ENCODE results near the gene RXRG. TPM values are rescaled to one million over a fixed set of nuclear protein-coding genes. Genes with fewer than 3 reads are reported as not detected.

RXRG gene
- total and polyA plus RNA-seq, 9 donors = 42.1 to 59.3 (median 53.0) TPM

DNA sequence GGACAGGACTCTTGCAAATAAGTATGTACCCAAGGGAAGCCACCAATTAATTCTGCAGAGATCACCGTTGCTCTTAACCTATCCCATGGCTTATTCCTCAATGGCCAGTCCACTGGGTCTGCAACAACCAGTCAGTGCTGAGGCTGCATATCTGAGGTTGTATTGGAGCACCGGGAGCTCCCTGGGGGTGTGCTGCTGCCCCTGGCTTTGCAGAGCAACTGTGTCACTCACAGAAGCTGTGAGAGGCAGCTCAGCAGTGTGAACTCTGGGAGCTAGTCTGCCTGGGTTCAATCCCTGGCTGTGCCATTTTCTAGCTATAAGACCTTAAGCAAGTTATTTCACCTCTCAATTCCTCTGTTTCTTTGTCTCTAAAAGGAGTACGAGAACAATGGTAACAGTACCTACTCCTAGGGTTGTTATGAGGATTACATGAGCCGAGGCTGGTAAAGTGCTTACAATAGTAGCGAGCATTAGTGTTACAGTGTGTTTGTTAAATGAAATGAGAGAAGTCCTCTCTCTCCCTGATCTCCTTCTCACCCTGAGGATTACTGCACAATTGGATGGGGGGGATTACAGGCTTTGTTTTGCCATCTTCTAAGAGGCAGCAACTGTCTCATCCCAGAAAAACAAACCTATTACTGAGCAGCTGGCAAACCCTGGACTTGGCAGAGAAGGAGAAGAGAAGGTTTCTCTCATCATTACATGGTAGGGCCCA lies 3.6 kb downstream of the RXRG start:
- Histone ChIP-seq H3K27me3 (ENCODE audit: control insufficient read depth, insufficient read depth, low read length) (peaks cover 2% of the 10 kb centered on the region), H3K36me3 (ENCODE audit: control insufficient read depth, insufficient read depth, low read length) (no peaks in the 10 kb centered on the region), H3K4me3 (ENCODE audit: low read length) (no peak overlapping the region), H3K4me1 (ENCODE audit: control insufficient read depth, insufficient read depth, low read length) (peaks cover 48% of the 10 kb centered on the region), H3K27ac (ENCODE audit: low read length) (no peak overlapping the region), H3K9me3 (replicated peaks; ENCODE audit: control insufficient read depth, low read depth, low read length) (no peaks in the 10 kb centered on the region)
- WGBS (ENCODE audit: insufficient coverage) = 75% methylated on average over 1 of the region's 5 CpGs
- no peak for DNase-seq

GRCh38 chr1:165439330-165439729 lies 5.6 kb downstream of the RXRG start:
- no peaks in the 10 kb centered on the region for H3K9me3 ChIP-seq (replicated peaks; ENCODE audit: control insufficient read depth, low read depth, low read length)
- peaks cover 35% of the 10 kb centered on the region for H3K4me1 ChIP-seq (ENCODE audit: control insufficient read depth, insufficient read depth, low read length)
- WGBS (ENCODE audit: insufficient coverage) = 23% methylated on average over 5 of the region's 6 CpGs
- H3K27me3 ChIP-seq (ENCODE audit: control insufficient read depth, insufficient read depth, low read length) = no peaks in the 10 kb centered on the region
- peak; percentile 63 for DNase-seq
- no peak overlapping the region for H3K4me3 ChIP-seq (ENCODE audit: low read length)
- peak overlapping the region; percentile 15 for H3K27ac ChIP-seq (ENCODE audit: low read length)
- H3K36me3 ChIP-seq (ENCODE audit: control insufficient read depth, insufficient read depth, low read length) = no peaks in the 10 kb centered on the region

- Histone ChIP-seq H3K27ac (ENCODE audit: low read length) (no peak overlapping the region), H3K36me3 (ENCODE audit: control insufficient read depth, insufficient read depth, low read length) (no peaks in the 10 kb centered on the region), H3K27me3 (ENCODE audit: control insufficient read depth, insufficient read depth, low read length) (no peaks in the 10 kb centered on the region), H3K4me1 (ENCODE audit: control insufficient read depth, insufficient read depth, low read length) (peaks cover 20% of the 10 kb centered on the region), H3K9me3 (replicated peaks; ENCODE audit: control insufficient read depth, low read depth, low read length) (no peaks in the 10 kb centered on the region), H3K4me3 (ENCODE audit: low read length) (no peak overlapping the region)
- 77% methylated on average over 2 of the region's 2 CpGs for WGBS (ENCODE audit: insufficient coverage)
- DNase-seq = no peak
Measured at GRCh38 chr1:165436994-165437393, 7.9 kb downstream of the RXRG start.

DNA sequence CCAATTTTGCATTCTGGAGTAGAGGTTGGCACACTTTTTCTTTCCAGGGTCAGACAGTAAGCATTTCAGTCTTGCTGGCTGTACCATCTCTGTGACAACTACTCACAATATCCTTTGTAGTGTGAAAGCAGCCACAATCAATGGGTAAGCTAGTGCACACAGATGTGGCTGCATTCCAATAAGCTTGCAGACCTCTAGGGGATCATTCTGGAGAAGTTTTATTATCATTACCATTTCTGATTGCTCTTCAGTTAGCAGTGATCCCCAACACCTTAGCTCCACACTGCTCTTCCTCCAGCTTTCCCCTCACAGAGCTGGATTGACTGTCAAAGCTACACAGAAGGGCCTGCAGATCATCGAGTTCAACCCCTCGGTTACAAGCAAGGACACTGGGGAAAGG lies 9.1 kb downstream of the RXRG start:
- Histone ChIP-seq H3K4me1 (ENCODE audit: control insufficient read depth, insufficient read depth, low read length) (peaks cover 11% of the 10 kb centered on the region), H3K27me3 (ENCODE audit: control insufficient read depth, insufficient read depth, low read length) (no peaks in the 10 kb centered on the region), H3K36me3 (ENCODE audit: control insufficient read depth, insufficient read depth, low read length) (no peaks in the 10 kb centered on the region), H3K4me3 (ENCODE audit: low read length) (no peak overlapping the region), H3K27ac (ENCODE audit: low read length) (no peak overlapping the region), H3K9me3 (replicated peaks; ENCODE audit: control insufficient read depth, low read depth, low read length) (no peaks in the 10 kb centered on the region)
- 100% methylated on average over 1 of the region's 2 CpGs for WGBS (ENCODE audit: insufficient coverage)
- DNase-seq = no peak

DNA sequence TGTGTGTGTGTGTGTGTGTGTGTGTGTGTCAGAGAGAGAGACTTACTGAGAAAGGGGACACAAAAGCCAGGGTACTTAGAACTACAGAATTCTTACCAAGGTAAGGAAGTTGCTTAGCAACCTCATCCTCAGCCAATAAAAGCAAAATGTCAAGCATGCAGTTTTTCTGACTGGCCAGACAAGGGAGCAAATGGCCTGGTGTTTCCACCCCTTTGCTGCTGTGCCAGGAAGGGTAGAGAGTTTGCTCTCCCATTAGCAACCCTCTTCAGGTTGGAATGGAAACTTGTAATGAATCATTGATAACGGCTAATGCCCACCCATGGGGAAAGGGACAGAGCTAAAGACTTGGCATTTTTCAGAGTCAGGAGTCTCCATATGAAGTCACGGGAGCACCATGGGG lies 10.6 kb downstream of the RXRG start:
- DNase-seq = no peak
- Histone ChIP-seq H3K9me3 (replicated peaks; ENCODE audit: control insufficient read depth, low read depth, low read length) (no peaks in the 10 kb centered on the region), H3K27ac (ENCODE audit: low read length) (no peak overlapping the region), H3K27me3 (ENCODE audit: control insufficient read depth, insufficient read depth, low read length) (no peaks in the 10 kb centered on the region), H3K4me1 (ENCODE audit: control insufficient read depth, insufficient read depth, low read length) (peaks cover 4% of the 10 kb centered on the region), H3K4me3 (ENCODE audit: low read length) (no peak overlapping the region), H3K36me3 (ENCODE audit: control insufficient read depth, insufficient read depth, low read length) (no peaks in the 10 kb centered on the region)
- WGBS (ENCODE audit: insufficient coverage) = 60% methylated on average over 2 of the region's 2 CpGs

DNA sequence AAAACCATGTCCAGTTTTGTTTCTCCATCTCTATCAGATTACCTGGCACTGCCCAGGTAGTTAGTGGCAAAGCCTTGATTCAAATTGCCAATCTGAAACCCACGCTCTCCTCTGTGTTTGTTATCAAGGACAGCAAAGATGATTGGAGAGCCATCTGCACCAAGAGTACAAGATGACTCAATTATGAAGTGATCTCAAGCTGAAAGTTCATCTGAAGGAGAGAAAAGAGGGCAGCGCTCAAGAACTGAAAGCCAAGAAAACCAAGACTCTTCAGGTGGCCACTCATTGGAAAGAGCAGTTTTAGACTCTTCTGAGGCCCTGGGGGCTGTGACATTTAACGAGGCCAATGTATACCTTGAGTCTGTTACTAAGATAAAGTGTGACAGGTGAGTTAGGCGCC lies 13.8 kb downstream of the RXRG start:
- H3K27me3 ChIP-seq (ENCODE audit: control insufficient read depth, insufficient read depth, low read length) = no peaks in the 10 kb centered on the region
- peaks cover 2% of the 10 kb centered on the region for H3K4me1 ChIP-seq (ENCODE audit: control insufficient read depth, insufficient read depth, low read length)
- peaks cover 19% of the 10 kb centered on the region for H3K36me3 ChIP-seq (ENCODE audit: control insufficient read depth, insufficient read depth, low read length)
- no peak overlapping the region for H3K4me3 ChIP-seq (ENCODE audit: low read length)
- no peaks in the 10 kb centered on the region for H3K9me3 ChIP-seq (replicated peaks; ENCODE audit: control insufficient read depth, low read depth, low read length)
- 96% methylated on average over 2 of the region's 4 CpGs for WGBS (ENCODE audit: insufficient coverage)
- DNase-seq = no peak
- H3K27ac ChIP-seq (ENCODE audit: low read length) = no peak overlapping the region

DNA sequence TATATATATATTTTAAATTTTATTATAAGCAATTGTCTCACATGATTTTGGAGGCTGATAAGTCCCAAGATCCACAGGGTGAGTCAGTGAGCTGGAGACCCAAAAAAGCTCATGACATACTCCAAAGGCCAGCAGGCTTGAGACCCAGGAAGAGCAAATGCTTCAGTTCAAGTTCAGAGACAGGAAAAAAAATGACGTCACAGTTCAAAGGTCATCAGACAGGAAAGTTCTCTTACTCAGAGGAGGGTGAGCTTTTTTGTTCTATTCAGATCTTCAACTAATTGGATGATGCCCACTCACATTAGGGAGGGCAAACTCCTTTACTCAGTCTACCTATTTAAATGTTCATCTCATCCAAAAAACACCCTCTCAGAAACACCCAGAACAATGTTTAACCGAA lies 18.2 kb downstream of the RXRG start:
- Histone ChIP-seq H3K27ac (ENCODE audit: low read length) (no peak overlapping the region), H3K9me3 (replicated peaks; ENCODE audit: control insufficient read depth, low read depth, low read length) (no peaks in the 10 kb centered on the region), H3K27me3 (ENCODE audit: control insufficient read depth, insufficient read depth, low read length) (no peaks in the 10 kb centered on the region), H3K4me1 (ENCODE audit: control insufficient read depth, insufficient read depth, low read length) (peaks cover 31% of the 10 kb centered on the region), H3K4me3 (ENCODE audit: low read length) (no peak overlapping the region), H3K36me3 (ENCODE audit: control insufficient read depth, insufficient read depth, low read length) (peaks cover 27% of the 10 kb centered on the region)
- WGBS (ENCODE audit: insufficient coverage) = no CpG with 5 or more reads among the region's 2 CpGs
- no peak for DNase-seq

GRCh38 chr1:165425621-165426020 lies 19.3 kb downstream of the RXRG start:
- no peak for DNase-seq
- Histone ChIP-seq H3K4me1 (ENCODE audit: control insufficient read depth, insufficient read depth, low read length) (peaks cover 31% of the 10 kb centered on the region), H3K4me3 (ENCODE audit: low read length) (no peak overlapping the region), H3K36me3 (ENCODE audit: control insufficient read depth, insufficient read depth, low read length) (peaks cover 27% of the 10 kb centered on the region), H3K9me3 (replicated peaks; ENCODE audit: control insufficient read depth, low read depth, low read length) (no peaks in the 10 kb centered on the region), H3K27me3 (ENCODE audit: control insufficient read depth, insufficient read depth, low read length) (no peaks in the 10 kb centered on the region), H3K27ac (ENCODE audit: low read length) (no peak overlapping the region)
- WGBS (ENCODE audit: insufficient coverage) = no CpG with 5 or more reads among the region's 2 CpGs

DNA sequence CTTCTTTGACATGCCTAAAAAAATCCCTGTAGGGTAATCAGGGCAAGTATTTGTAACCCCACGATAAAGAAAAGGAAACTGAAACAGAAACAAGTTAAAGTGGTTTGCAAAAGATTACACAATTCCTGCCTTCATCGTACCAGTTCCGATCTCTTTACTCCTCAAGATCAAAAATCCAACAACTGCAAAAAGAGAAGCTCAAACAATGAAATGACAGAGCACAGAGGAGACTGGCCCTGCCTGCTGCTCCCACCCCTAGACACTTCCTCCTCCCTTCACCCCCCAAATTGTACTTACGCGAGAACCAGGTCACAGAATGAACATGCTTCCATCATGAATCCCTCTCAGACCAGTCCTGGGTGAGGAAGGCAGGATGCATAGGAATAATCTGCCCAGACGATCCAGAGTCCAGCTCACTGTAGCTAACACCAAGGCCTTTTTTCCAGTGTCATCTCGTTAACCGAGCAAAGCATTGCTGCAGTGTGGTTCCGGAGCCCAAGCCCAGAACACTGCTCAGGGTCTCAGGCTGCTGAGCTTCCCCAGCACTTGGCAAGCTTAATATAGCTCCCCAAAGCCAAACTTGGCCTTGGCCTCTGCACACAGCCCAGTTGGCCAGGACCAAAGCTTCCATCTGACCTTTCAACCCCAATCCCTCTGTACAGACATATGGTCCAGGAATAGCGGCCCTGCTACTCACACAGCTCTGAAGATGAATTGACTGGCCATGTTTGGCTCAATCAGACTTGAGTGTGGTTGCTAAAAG lies 20.3 kb downstream of the RXRG start:
- 57% methylated on average over 6 of the region's 10 CpGs for WGBS (ENCODE audit: insufficient coverage)
- DNase-seq = peak; percentile 71
- Histone ChIP-seq H3K4me1 (ENCODE audit: control insufficient read depth, insufficient read depth, low read length) (peaks cover 31% of the 10 kb centered on the region), H3K27me3 (ENCODE audit: control insufficient read depth, insufficient read depth, low read length) (no peaks in the 10 kb centered on the region), H3K4me3 (ENCODE audit: low read length) (peak overlapping the region; percentile 2), H3K27ac (ENCODE audit: low read length) (peak overlapping the region; percentile 86), H3K36me3 (ENCODE audit: control insufficient read depth, insufficient read depth, low read length) (peaks cover 29% of the 10 kb centered on the region), H3K9me3 (replicated peaks; ENCODE audit: control insufficient read depth, low read depth, low read length) (no peaks in the 10 kb centered on the region)

DNA sequence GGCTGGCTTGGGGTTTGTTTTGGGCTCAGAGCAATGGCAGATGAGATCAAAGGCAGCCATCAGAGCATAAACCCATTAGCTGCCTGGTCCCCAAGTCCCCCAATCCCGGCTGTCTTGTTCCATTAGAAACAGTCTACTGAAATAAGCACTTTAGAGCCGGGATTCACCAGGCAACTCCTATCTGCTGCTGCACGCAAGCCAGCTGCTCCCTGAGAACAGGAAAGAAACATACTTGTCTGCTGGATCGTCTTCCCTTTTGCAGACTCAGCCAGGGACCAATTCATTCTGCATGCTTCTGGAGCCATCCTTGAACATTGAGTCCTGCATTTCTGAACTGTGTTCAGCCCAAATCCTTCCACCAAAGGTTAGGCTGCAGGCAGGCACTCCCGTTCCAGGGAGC lies 21.8 kb downstream of the RXRG start:
- peak overlapping the region; percentile 47 for H3K27ac ChIP-seq (ENCODE audit: low read length)
- H3K4me1 ChIP-seq (ENCODE audit: control insufficient read depth, insufficient read depth, low read length) = peaks cover 31% of the 10 kb centered on the region
- peaks cover 22% of the 10 kb centered on the region for H3K36me3 ChIP-seq (ENCODE audit: control insufficient read depth, insufficient read depth, low read length)
- 24% methylated on average over 5 of the region's 5 CpGs for WGBS (ENCODE audit: insufficient coverage)
- H3K9me3 ChIP-seq (replicated peaks; ENCODE audit: control insufficient read depth, low read depth, low read length) = no peaks in the 10 kb centered on the region
- DNase-seq = peak; percentile 75
- no peaks in the 10 kb centered on the region for H3K27me3 ChIP-seq (ENCODE audit: control insufficient read depth, insufficient read depth, low read length)
- H3K4me3 ChIP-seq (ENCODE audit: low read length) = no peak overlapping the region
